Neural cell (in vitro differentiated cells): ENCODE data around the gene DCBLD2. TPM values are rescaled to one million over a fixed set of nuclear protein-coding genes. Genes with fewer than 3 reads are reported as not detected.

ENCODE experiments used
- H2AFZ ChIP-seq: fragments of 200-600, 300-800 bp; sonication (generic), shearing (Covaris generic); 2 replicates; pipeline ENCODE4 v1.6.0; 2014; ENCODE audit warnings: low read depth, mild to moderate bottlenecking, antibody characterized with exemption, low read length, moderate library complexity
- H3F3A ChIP-seq: fragments of 200-600 bp; shearing (Covaris generic); 2 replicates; pipeline ENCODE4 v1.6.1; 2016; ENCODE audit warnings: mild to moderate bottlenecking, moderate library complexity, mixed read lengths, antibody characterized with exemption, low read length; ENCODE audit not compliant: insufficient read depth, poor library complexity, severe bottlenecking
- H3K27ac ChIP-seq: fragments of 200-600, 300-800 bp; sonication (generic), shearing (Covaris generic); 2 replicates; pipeline ENCODE4 v1.5.1; 2014; ENCODE audit warnings: mild to moderate bottlenecking, low read length, moderate library complexity
- H3K27me3 ChIP-seq: fragments of 300-800, 200-600 bp; sonication (generic), shearing (Covaris generic); 2 replicates; pipeline ENCODE4 v1.6.0; 2014; ENCODE audit warnings: mild to moderate bottlenecking, low read depth, low read length, moderate library complexity; ENCODE audit not compliant: insufficient read depth
- H3K36me3 ChIP-seq: fragments of 300-800, 200-600 bp; sonication (generic), shearing (Covaris generic); 2 replicates; pipeline ENCODE4 v1.5.1; 2014; ENCODE audit warnings: mild to moderate bottlenecking, antibody characterized with exemption, low read length, moderate library complexity; ENCODE audit not compliant: insufficient read depth
- H3K4me2 ChIP-seq: fragments of 300-800, 200-600 bp; sonication (generic), shearing (Covaris generic); 2 replicates; pipeline ENCODE4 v1.6.0; 2014; ENCODE audit warnings: mild to moderate bottlenecking, low read length
- H3K4me3 ChIP-seq: fragments of 300-800, 200-600 bp; sonication (generic), shearing (Covaris generic); 2 replicates; pipeline ENCODE4 v1.5.1; 2014; ENCODE audit warnings: mild to moderate bottlenecking, low read length, moderate library complexity
- H3K79me2 ChIP-seq: fragments of 200-600 bp; shearing (Covaris generic); replicated peaks from 2 replicates; pipeline ENCODE4 v1.6.0; 2014; ENCODE audit warnings: mild to moderate bottlenecking, low read length, moderate library complexity; ENCODE audit not compliant: insufficient read depth
- H3K9ac ChIP-seq: fragments of 300-800, 200-600 bp; sonication (generic), shearing (Covaris generic); 2 replicates; pipeline ENCODE4 v1.6.1; 2016; ENCODE audit warnings: mild to moderate bottlenecking, low read length, mixed read lengths
- H3K9me2 ChIP-seq: fragments of 200-600 bp; shearing (Covaris generic); 2 replicates; pipeline ENCODE4 v1.6.1; 2016; ENCODE audit warnings: mild to moderate bottlenecking, low read length, mixed read lengths; ENCODE audit not compliant: insufficient read depth
- H3K9me3 ChIP-seq: fragments of 200-600, 300-800 bp; sonication (generic), shearing (Covaris generic); 2 replicates; pipeline ENCODE4 v1.6.1; 2016; ENCODE audit warnings: mild to moderate bottlenecking, mixed run types, low read length, moderate library complexity, mixed read lengths
- H4K20me1 ChIP-seq: fragments of 200-600 bp; shearing (Covaris generic); 2 replicates; pipeline ENCODE4 v1.6.1; 2016; ENCODE audit warnings: mild to moderate bottlenecking, mixed run types; ENCODE audit not compliant: insufficient read depth
- EP300 ChIP-seq: fragments of 450-650 bp; conservative IDR thresholded peaks from 2 replicates; pipeline ENCODE4 v1.6.1; 2014; ENCODE audit warnings: antibody characterized with exemption, mild to moderate bottlenecking, moderate library complexity; ENCODE audit not compliant: poor library complexity, severe bottlenecking
- EZH2 ChIP-seq: fragments of 200-600, 300-800 bp; shearing (Covaris generic), sonication (generic); IDR thresholded peaks from 2 replicates; pipeline ENCODE4 v1.6.1; 2014; ENCODE audit warnings: antibody characterized with exemption, low read length, borderline replicate concordance, mild to moderate bottlenecking; ENCODE audit not compliant: insufficient read depth, poor library complexity, severe bottlenecking
- MXI1 ChIP-seq: fragments of 450-650 bp; conservative IDR thresholded peaks from 2 replicates; pipeline ENCODE4 v1.6.1; 2014; ENCODE audit warnings: antibody characterized with exemption, mild to moderate bottlenecking; ENCODE audit not compliant: poor library complexity, severe bottlenecking
- POLR2AphosphoS5 ChIP-seq: IDR thresholded peaks from 2 replicates; pipeline ENCODE4 v1.6.1; 2012
- RAD21 ChIP-seq: fragments of 450-650 bp; conservative IDR thresholded peaks from 2 replicates; pipeline ENCODE4 v1.6.1; 2014; ENCODE audit warnings: antibody characterized with exemption, mild to moderate bottlenecking, moderate library complexity
- SMC3 ChIP-seq: fragments of 450-650 bp; conservative IDR thresholded peaks from 2 replicates; pipeline ENCODE4 v1.6.1; 2014; ENCODE audit warnings: antibody characterized with exemption, mild to moderate bottlenecking, moderate library complexity; ENCODE audit not compliant: poor library complexity
- TAF1 ChIP-seq: IDR thresholded peaks from 2 replicates; pipeline ENCODE4 v1.6.1; 2012; ENCODE audit warnings: low read depth
- polyA plus RNA-seq: library from polyadenylated mRNA; depleted of rRNA; stranded (reverse); fragments of >200 nt; gene quantifications from 2 replicates; pipeline ENCODE4 v1.2.3, GENCODE V29; 2014
- TF ChIP-seq, protein P1 (sequence below): fragments of 450-650 bp; IDR thresholded peaks from 2 replicates; pipeline ENCODE4 v1.5.1; 2014; ENCODE audit warnings: antibody characterized with exemption, mild to moderate bottlenecking, moderate library complexity; ENCODE audit not compliant: poor library complexity, severe bottlenecking
- TF ChIP-seq, protein P2 (sequence below): IDR thresholded peaks from 2 replicates; pipeline ENCODE4 v1.6.1; 2012; ENCODE audit warnings: borderline replicate concordance

The DCBLD2 gene
- polyA plus RNA-seq, 1 donor from 2014 or later = 69.0 TPM

DNA sequence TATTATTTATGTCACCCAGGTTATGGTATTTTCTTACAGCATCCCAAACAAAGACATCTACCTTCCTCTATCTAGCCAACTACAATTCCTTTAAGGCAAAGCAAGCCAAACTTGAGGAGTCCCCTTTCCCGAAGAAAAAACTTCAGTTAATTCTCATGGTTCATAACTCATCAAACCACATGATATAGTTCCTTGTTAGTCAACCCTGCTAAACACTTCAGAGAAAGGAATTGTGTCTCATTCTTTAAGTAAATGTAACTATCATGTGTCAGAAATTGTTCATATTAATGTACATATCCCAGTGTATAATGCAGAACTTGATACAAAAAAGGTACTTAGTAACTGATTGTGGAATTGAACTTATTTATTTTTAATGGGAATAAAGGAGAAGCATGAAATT is 93.9 kb downstream of the DCBLD2 start:
- H4K20me1 ChIP-seq = no peaks in the 10 kb centered on the region
- TF ChIP-seq POLR2AphosphoS5 = no peak
- no peak for TF ChIP-seq SMC3
- TF ChIP-seq, protein P1, sequence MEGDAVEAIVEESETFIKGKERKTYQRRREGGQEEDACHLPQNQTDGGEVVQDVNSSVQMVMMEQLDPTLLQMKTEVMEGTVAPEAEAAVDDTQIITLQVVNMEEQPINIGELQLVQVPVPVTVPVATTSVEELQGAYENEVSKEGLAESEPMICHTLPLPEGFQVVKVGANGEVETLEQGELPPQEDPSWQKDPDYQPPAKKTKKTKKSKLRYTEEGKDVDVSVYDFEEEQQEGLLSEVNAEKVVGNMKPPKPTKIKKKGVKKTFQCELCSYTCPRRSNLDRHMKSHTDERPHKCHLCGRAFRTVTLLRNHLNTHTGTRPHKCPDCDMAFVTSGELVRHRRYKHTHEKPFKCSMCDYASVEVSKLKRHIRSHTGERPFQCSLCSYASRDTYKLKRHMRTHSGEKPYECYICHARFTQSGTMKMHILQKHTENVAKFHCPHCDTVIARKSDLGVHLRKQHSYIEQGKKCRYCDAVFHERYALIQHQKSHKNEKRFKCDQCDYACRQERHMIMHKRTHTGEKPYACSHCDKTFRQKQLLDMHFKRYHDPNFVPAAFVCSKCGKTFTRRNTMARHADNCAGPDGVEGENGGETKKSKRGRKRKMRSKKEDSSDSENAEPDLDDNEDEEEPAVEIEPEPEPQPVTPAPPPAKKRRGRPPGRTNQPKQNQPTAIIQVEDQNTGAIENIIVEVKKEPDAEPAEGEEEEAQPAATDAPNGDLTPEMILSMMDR = no peak
- no peak for TF ChIP-seq EP300
- TF ChIP-seq, protein P2, sequence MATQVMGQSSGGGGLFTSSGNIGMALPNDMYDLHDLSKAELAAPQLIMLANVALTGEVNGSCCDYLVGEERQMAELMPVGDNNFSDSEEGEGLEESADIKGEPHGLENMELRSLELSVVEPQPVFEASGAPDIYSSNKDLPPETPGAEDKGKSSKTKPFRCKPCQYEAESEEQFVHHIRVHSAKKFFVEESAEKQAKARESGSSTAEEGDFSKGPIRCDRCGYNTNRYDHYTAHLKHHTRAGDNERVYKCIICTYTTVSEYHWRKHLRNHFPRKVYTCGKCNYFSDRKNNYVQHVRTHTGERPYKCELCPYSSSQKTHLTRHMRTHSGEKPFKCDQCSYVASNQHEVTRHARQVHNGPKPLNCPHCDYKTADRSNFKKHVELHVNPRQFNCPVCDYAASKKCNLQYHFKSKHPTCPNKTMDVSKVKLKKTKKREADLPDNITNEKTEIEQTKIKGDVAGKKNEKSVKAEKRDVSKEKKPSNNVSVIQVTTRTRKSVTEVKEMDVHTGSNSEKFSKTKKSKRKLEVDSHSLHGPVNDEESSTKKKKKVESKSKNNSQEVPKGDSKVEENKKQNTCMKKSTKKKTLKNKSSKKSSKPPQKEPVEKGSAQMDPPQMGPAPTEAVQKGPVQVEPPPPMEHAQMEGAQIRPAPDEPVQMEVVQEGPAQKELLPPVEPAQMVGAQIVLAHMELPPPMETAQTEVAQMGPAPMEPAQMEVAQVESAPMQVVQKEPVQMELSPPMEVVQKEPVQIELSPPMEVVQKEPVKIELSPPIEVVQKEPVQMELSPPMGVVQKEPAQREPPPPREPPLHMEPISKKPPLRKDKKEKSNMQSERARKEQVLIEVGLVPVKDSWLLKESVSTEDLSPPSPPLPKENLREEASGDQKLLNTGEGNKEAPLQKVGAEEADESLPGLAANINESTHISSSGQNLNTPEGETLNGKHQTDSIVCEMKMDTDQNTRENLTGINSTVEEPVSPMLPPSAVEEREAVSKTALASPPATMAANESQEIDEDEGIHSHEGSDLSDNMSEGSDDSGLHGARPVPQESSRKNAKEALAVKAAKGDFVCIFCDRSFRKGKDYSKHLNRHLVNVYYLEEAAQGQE = no peak
- no peak for TF ChIP-seq TAF1
- TF ChIP-seq RAD21 = no peak
- no peak for TF ChIP-seq MXI1
- TF ChIP-seq EZH2 = no peak

DNA sequence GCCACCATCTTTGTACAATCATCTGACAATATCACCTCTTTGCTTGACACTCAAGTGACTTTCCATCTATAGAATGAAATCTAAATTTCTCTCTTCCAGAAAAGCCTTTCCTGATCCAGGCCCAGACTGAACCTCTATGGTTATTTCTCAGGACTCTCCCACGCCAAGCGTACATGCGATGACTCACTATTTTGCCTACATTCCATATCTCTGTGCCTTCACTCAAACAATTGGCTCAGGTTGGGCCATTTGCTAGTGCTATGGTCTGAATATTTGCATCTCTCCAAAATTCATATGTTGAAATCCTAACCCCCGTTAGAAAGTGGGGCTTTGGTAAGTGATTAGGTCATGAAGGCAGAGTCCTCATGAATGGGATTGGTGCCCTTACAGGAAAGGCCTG is 94.5 kb downstream of the DCBLD2 start:
- no peak overlapping the region for H3K4me2 ChIP-seq
- H3K4me3 ChIP-seq = no peak overlapping the region
- H3K9me2 ChIP-seq = no peaks in the 10 kb centered on the region
- no peaks in the 10 kb centered on the region for H3K9me3 ChIP-seq
- peaks cover 5% of the 10 kb centered on the region for H3K36me3 ChIP-seq
- H3K27me3 ChIP-seq = no peaks in the 10 kb centered on the region
- H3K79me2 ChIP-seq = no peaks in the 10 kb centered on the region
- no peak overlapping the region for H3K9ac ChIP-seq
- TF ChIP-seq TAF1 = no peak
- TF ChIP-seq, protein P2 = no peak
- no peak overlapping the region for H2AFZ ChIP-seq
- no peaks in the 10 kb centered on the region for H4K20me1 ChIP-seq
- H3K27ac ChIP-seq = no peak overlapping the region
- H3F3A ChIP-seq = no peaks in the 10 kb centered on the region

More for the DNA sequence above, 93.9 kb downstream of the DCBLD2 start:
- Histone ChIP-seq H2AFZ (no peak overlapping the region), H3K79me2 (no peaks in the 10 kb centered on the region), H3K36me3 (peaks cover 5% of the 10 kb centered on the region), H3K9me2 (no peaks in the 10 kb centered on the region), H3F3A (no peaks in the 10 kb centered on the region), H3K9ac (no peak overlapping the region), H3K4me2 (no peak overlapping the region), H3K27ac (no peak overlapping the region), H3K27me3 (no peaks in the 10 kb centered on the region), H3K4me3 (no peak overlapping the region), H3K9me3 (no peaks in the 10 kb centered on the region)
